Measurements from ENCODE around the gene LOC128125822. TPM values are rescaled to one million over a fixed set of nuclear protein-coding genes. Genes with fewer than 3 reads are reported as not detected.

LOC128125822 gene

GRCh38 chr6:63615590-63615989 is 43.3 kb downstream of the LOC128125822 start:
- intact Hi-C loops (cut with DNase I): no loop called here
- H3K27ac ChIP-seq: no peak overlapping the region
- no peaks in the 10 kb centered on the region for H3K27me3 ChIP-seq
- H3K36me3 ChIP-seq: no peaks in the 10 kb centered on the region
- H3K4me1 ChIP-seq: no peaks in the 10 kb centered on the region
- TF ChIP-seq CTCF (IDR thresholded peaks at IDR 0.05): no peak
- no peak for DNase-seq
- no peak for ATAC-seq
- H3K9me3 ChIP-seq: no peaks in the 10 kb centered on the region
- no peak overlapping the region for H3K4me3 ChIP-seq

Other genes with a start within 250 kb of the LOC128125822 start
- 100 to 1,000 TPM in 1 of 2 donors, 10 to 100 TPM in 1; 85.6 to 119 TPM for gene PTP4A1, start within 50 bp of the LOC128125822 start, total RNA-seq
- gene PTP4A1, start within 50 bp of the LOC128125822 start, polyA plus RNA-seq (ENCODE audit: insufficient read length in 6 of 6): 10 to 100 TPM; 68.6 to 90.3 (median 81.1) TPM
- 10 to 100 TPM; 44.5 to 46.0 TPM for gene PHF3, start 63.3 kb downstream of the LOC128125822 start, total RNA-seq
- gene PHF3, start 63.3 kb downstream of the LOC128125822 start, polyA plus RNA-seq (ENCODE audit: insufficient read length in 6 of 6): 10 to 100 TPM; 55.5 to 76.4 (median 68.2) TPM